SH-SY5Y (cell line): ENCODE results near the gene GMPPB.

Source experiments
- GATA2 ChIP-seq: IDR thresholded peaks from 2 replicates; pipeline ENCODE4 v1.6.1; 2011; ENCODE audit warnings: mild to moderate bottlenecking, low read depth, low read length
- GATA3 ChIP-seq: IDR thresholded peaks from 2 replicates; pipeline ENCODE4 v1.6.1; 2011; ENCODE audit warnings: low read depth, mild to moderate bottlenecking, low read length, moderate library complexity

DNA sequence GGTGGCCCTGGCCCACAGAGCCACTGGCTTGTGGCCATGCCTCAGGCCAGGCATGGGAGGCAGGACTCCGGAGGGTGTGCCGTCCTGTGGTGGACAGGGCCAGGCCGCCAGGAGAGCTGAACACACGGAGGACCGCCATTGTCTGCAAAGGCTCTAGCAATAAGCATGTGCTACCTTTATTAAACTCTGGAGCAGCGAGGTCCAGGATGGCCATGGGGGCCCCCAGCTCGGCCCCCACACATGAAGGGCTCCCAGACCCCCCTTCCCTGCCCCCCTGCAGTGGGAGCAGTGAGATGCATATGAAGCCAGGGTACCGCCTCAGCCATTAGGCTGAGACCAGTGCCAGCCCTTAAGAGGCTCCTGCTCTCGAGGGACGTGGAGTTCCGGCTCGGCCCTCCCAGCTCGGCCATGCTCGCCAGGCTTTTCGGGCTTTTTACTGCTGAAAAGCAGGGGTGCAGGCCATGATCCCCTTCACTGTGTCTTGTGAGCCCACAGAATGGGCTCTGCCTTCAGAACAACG lies 7.0 kb downstream of the GMPPB start:
- TF ChIP-seq GATA2, result no peak
- no peak for TF ChIP-seq GATA3
